Body of pancreas (tissue), 4 donors: ENCODE results near the gene NEDD9.

Experiments used
- POLR2A ChIP-seq, 3 donors: fragments of 450-650 bp; IDR thresholded peaks; one replicate each; pipeline ENCODE4 v1.6.1; 2016; ENCODE audit warnings: antibody characterized with exemption in 3 of 3, mild to moderate bottlenecking in 2 of 3
- TF ChIP-seq, protein P1 (sequence below), 7 experiments: fragments of 450-650 bp in 4 of 7; fragments of 200-600 bp in 3 of 7; sonication (generic) in 3 of 7; IDR thresholded peaks; one replicate each; pipeline ENCODE4 v1.5.1; 2016 to 2019; ENCODE audit warnings: antibody characterized with exemption in 7 of 7

DNA sequence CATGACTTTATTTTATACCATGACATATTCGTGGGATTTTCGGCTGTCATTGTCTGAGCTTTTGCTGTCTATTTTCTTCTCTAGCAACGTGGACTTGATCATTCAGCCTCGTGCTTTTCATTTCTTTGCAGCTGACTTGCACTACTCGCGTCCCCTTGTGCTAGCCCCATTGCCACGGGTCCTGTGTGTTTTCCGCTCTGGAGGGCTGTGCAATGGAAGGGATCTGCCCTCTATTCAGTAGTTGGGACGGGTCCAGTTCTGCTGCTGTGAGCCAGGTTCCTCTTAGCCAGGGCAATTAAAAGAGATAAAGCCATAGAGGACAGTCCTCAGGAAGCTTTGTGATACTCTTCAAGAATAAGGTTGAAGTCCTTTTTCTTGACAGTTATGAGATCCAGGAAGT is 17.6 kb downstream of the NEDD9 start:
- TF ChIP-seq POLR2A (IDR thresholded peaks at IDR 0.05): no peak
- TF ChIP-seq, protein P1, sequence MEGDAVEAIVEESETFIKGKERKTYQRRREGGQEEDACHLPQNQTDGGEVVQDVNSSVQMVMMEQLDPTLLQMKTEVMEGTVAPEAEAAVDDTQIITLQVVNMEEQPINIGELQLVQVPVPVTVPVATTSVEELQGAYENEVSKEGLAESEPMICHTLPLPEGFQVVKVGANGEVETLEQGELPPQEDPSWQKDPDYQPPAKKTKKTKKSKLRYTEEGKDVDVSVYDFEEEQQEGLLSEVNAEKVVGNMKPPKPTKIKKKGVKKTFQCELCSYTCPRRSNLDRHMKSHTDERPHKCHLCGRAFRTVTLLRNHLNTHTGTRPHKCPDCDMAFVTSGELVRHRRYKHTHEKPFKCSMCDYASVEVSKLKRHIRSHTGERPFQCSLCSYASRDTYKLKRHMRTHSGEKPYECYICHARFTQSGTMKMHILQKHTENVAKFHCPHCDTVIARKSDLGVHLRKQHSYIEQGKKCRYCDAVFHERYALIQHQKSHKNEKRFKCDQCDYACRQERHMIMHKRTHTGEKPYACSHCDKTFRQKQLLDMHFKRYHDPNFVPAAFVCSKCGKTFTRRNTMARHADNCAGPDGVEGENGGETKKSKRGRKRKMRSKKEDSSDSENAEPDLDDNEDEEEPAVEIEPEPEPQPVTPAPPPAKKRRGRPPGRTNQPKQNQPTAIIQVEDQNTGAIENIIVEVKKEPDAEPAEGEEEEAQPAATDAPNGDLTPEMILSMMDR (IDR thresholded peaks at IDR 0.05): no peak
